HEK293 (cell line): ENCODE data around the gene NPVF.

Experiments
- CTCF ChIA-PET: fragments of 350-600 bp; formaldehyde crosslinking; extraction: SDS; loops from one replicate; lab custom pipeline; 2021; ENCODE audit warnings: antibody characterized with exemption; lab: Yijun Ruan, JAX
- POLR2A ChIA-PET: fragments of 300-600 bp; formaldehyde crosslinking; extraction: SDS; loops from one replicate; lab custom pipeline; 2020; ENCODE audit warnings: antibody characterized with exemption, inconsistent platforms; lab: Yijun Ruan, JAX
- H3K27ac ChIP-seq: fragments of 200-500 bp; sonication (Bioruptor generic); 2 replicates; pipeline ENCODE4 v1.5.1; 2014; ENCODE audit warnings: low read depth, low read length, control low read depth, inconsistent platforms; ENCODE audit errors: extremely low read depth
- H3K36me3 ChIP-seq, 2 experiments: fragments of 200-500 bp in 1 of 2; sonication (Bioruptor generic) in 1 of 2; 1 replicate in 1 of 2; 2 replicates in 1 of 2; pipeline ENCODE4 v1.5.1; 2014 to 2017; ENCODE audit warnings: inconsistent platforms in 2 of 2, low read length in 2 of 2; ENCODE audit not compliant: control insufficient read depth in 2 of 2, insufficient read depth in 1 of 2
- H3K4me1 ChIP-seq: fragments of 200-500 bp; sonication (Bioruptor generic); 2 replicates; pipeline ENCODE4 v1.5.1; 2014; ENCODE audit warnings: mild to moderate bottlenecking, low read length, inconsistent platforms; ENCODE audit not compliant: control insufficient read depth, insufficient read depth
- H3K4me3 ChIP-seq: 2 replicates; pipeline ENCODE4 v1.5.1; 2011; ENCODE audit warnings: low read depth, mild to moderate bottlenecking, control low read depth, low read length, moderate library complexity
- H3K9me3 ChIP-seq: fragments of 200-500 bp; sonication (Bioruptor generic); 2 replicates; pipeline ENCODE4 v1.5.1; 2014; ENCODE audit warnings: low read depth, low read length, inconsistent platforms; ENCODE audit not compliant: control insufficient read depth, insufficient read depth
- GLIS2 ChIP-seq: fragments of 450-650 bp; formaldehyde crosslinking; IDR thresholded peaks from 2 replicates; pipeline ENCODE4 v1.5.1; 2016; ENCODE audit warnings: missing biosample characterization, missing genetic modification characterization
- SETDB1 ChIP-seq: IDR thresholded peaks from one replicate; pipeline ENCODE4 v1.6.1; 2017; ENCODE audit warnings: mild to moderate bottlenecking, low read length, moderate library complexity, mixed read lengths; ENCODE audit not compliant: insufficient read length
- SP7 ChIP-seq: fragments of 450-650 bp; formaldehyde crosslinking; IDR thresholded peaks from 2 replicates; pipeline ENCODE4 v1.5.1; 2016; ENCODE audit warnings: missing biosample characterization, missing genetic modification characterization
- ZBTB7A ChIP-seq: fragments of 450-650 bp; formaldehyde crosslinking; IDR thresholded peaks from 2 replicates; pipeline ENCODE4 v1.5.1; 2016; ENCODE audit warnings: low read depth, missing biosample characterization, missing genetic modification characterization
- ZFP3 ChIP-seq: fragments of 450-650 bp; formaldehyde crosslinking; IDR thresholded peaks from 2 replicates; pipeline ENCODE4 v1.5.1; 2016; ENCODE audit warnings: low read depth, missing biosample characterization, missing genetic modification characterization
- ZNF148 ChIP-seq: fragments of 450-650 bp; formaldehyde crosslinking; IDR thresholded peaks from 2 replicates; pipeline ENCODE4 v1.5.0; 2017; ENCODE audit warnings: missing biosample characterization, missing genetic modification characterization, borderline replicate concordance
- ZNF184 ChIP-seq: fragments of 450-650 bp; IDR thresholded peaks from 2 replicates; pipeline ENCODE4 v1.5.1; 2018; ENCODE audit warnings: missing biosample characterization, mild to moderate bottlenecking, missing genetic modification characterization
- ZNF391 ChIP-seq: fragments of 450-650 bp; formaldehyde crosslinking; IDR thresholded peaks from 2 replicates; pipeline ENCODE4 v1.5.1; 2016; ENCODE audit warnings: low read depth, missing biosample characterization, missing genetic modification characterization, borderline replicate concordance
- ZNF394 ChIP-seq: fragments of 450-650 bp; formaldehyde crosslinking; IDR thresholded peaks from 2 replicates; pipeline ENCODE4 v1.5.1; 2016; ENCODE audit warnings: missing biosample characterization, missing genetic modification characterization, mild to moderate bottlenecking, moderate library complexity, borderline replicate concordance
- ZNF549 ChIP-seq: fragments of 450-650 bp; IDR thresholded peaks from 2 replicates; pipeline ENCODE4 v1.5.1; 2018; ENCODE audit warnings: missing biosample characterization, missing genetic modification characterization, mild to moderate bottlenecking, inconsistent platforms, moderate library complexity
- ZNF561 ChIP-seq: fragments of 450-650 bp; IDR thresholded peaks from 2 replicates; pipeline ENCODE4 v1.5.1; 2018; ENCODE audit warnings: missing biosample characterization, missing genetic modification characterization, borderline replicate concordance
- ZNF596 ChIP-seq: fragments of 450-650 bp; IDR thresholded peaks from 2 replicates; pipeline ENCODE4 v1.5.0; 2018; ENCODE audit warnings: missing biosample characterization, mild to moderate bottlenecking, missing genetic modification characterization, moderate library complexity
- ZNF621 ChIP-seq: fragments of 450-650 bp; formaldehyde crosslinking; IDR thresholded peaks from 2 replicates; pipeline ENCODE4 v1.5.1; 2017; ENCODE audit warnings: missing biosample characterization, missing genetic modification characterization
- ZNF623 ChIP-seq: fragments of 450-650 bp; formaldehyde crosslinking; IDR thresholded peaks from 2 replicates; pipeline ENCODE4 v1.5.1; 2016; ENCODE audit warnings: missing biosample characterization, missing genetic modification characterization
- ZNF654 ChIP-seq: fragments of 450-650 bp; formaldehyde crosslinking; IDR thresholded peaks from 2 replicates; pipeline ENCODE4 v1.5.1; 2016; ENCODE audit warnings: low read depth, missing biosample characterization, missing genetic modification characterization
- ZNF76 ChIP-seq: fragments of 450-650 bp; formaldehyde crosslinking; IDR thresholded peaks from 2 replicates; pipeline ENCODE4; 2016; ENCODE audit warnings: low read depth, missing biosample characterization, missing genetic modification characterization, borderline replicate concordance
- ZNF777 ChIP-seq: fragments of 450-650 bp; formaldehyde crosslinking; IDR thresholded peaks from 2 replicates; pipeline ENCODE4 v1.5.1; 2017; ENCODE audit warnings: missing biosample characterization, missing genetic modification characterization, borderline replicate concordance
- ZSCAN16 ChIP-seq: fragments of 450-650 bp; formaldehyde crosslinking; IDR thresholded peaks from 2 replicates; pipeline ENCODE4 v1.5.1; 2016; ENCODE audit warnings: missing biosample characterization, missing genetic modification characterization
- TF ChIP-seq, protein P1 (sequence below): fragments of 450-650 bp; formaldehyde crosslinking; IDR thresholded peaks from 2 replicates; pipeline ENCODE4 v1.5.1; 2016; ENCODE audit warnings: missing biosample characterization, missing genetic modification characterization
- TF ChIP-seq, protein P2 (sequence below): fragments of 450-650 bp; formaldehyde crosslinking; IDR thresholded peaks from 2 replicates; pipeline ENCODE4 v1.5.1; 2016; ENCODE audit warnings: missing biosample characterization, missing genetic modification characterization
- TF ChIP-seq, protein P3 (sequence below): fragments of 450-650 bp; formaldehyde crosslinking; IDR thresholded peaks from 2 replicates; pipeline ENCODE4 v1.5.1; 2017; ENCODE audit warnings: missing biosample characterization, missing genetic modification characterization
- TF ChIP-seq, protein P4 (sequence below): fragments of 450-650 bp; formaldehyde crosslinking; IDR thresholded peaks from 2 replicates; pipeline ENCODE4 v1.5.1; 2016; ENCODE audit warnings: missing biosample characterization, missing genetic modification characterization

The NPVF gene

DNA sequence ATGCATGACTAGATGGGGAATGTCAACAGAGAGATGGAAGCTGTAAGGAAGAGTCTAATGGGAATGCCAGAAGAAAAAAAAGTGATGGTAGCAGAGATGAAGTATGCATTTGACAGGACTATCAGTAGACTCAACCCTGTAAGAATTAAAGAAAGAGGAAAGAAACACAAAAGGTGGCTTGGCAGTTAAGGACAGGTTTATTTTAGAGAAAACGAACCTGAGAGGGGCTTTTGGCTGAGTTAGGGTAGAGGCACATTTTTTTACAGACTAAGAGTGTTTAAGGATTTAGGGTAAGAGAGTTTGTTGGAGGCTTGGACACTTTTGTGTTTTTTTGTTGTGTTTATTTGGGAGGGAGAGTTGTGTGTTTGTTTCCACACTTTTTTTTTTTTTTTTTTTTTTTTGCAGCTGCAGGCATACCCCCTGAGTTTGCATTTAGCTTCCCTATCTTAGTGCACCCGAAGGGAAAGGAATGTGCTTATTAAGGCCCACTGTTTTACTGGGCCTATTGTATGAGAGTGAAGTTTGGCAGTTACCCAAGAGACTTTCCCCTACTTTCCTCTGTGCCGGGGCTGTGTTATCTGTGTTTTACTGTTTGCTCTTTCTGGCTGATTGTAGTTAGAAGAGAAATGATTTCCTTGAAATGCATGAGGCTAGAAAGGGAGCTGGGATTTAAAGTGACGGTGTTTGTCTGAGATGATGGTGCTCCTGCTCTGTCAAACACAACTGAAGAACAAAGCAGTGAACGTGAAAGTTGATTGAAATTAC lies 32.0 kb downstream of the NPVF start (continued):
- TF ChIP-seq SETDB1: peak; percentile 87

- no peaks in the 10 kb centered on the region for H3K4me1 ChIP-seq
- H3K36me3 ChIP-seq: no peaks in the 10 kb centered on the region
- no peak overlapping the region for H3K4me3 ChIP-seq
- CTCF ChIA-PET: interaction anchor here (0.5 to 1.8 kb wide), 5 partner anchors 8 to 1647 kb away, joined by 3 to 4 read pairs (median 3); a partner anchor contains a TSS
- TF ChIP-seq GLIS2 (tag by site-specific recombination) (no peak), ZSCAN16 (tag by site-specific recombination) (no peak), ZNF184 (tag by site-specific recombination) (no peak), ZFP3 (no peak)
- TF ChIP-seq, protein P1, sequence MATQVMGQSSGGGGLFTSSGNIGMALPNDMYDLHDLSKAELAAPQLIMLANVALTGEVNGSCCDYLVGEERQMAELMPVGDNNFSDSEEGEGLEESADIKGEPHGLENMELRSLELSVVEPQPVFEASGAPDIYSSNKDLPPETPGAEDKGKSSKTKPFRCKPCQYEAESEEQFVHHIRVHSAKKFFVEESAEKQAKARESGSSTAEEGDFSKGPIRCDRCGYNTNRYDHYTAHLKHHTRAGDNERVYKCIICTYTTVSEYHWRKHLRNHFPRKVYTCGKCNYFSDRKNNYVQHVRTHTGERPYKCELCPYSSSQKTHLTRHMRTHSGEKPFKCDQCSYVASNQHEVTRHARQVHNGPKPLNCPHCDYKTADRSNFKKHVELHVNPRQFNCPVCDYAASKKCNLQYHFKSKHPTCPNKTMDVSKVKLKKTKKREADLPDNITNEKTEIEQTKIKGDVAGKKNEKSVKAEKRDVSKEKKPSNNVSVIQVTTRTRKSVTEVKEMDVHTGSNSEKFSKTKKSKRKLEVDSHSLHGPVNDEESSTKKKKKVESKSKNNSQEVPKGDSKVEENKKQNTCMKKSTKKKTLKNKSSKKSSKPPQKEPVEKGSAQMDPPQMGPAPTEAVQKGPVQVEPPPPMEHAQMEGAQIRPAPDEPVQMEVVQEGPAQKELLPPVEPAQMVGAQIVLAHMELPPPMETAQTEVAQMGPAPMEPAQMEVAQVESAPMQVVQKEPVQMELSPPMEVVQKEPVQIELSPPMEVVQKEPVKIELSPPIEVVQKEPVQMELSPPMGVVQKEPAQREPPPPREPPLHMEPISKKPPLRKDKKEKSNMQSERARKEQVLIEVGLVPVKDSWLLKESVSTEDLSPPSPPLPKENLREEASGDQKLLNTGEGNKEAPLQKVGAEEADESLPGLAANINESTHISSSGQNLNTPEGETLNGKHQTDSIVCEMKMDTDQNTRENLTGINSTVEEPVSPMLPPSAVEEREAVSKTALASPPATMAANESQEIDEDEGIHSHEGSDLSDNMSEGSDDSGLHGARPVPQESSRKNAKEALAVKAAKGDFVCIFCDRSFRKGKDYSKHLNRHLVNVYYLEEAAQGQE (tag by site-specific recombination): no peak
- TF ChIP-seq, protein P2, sequence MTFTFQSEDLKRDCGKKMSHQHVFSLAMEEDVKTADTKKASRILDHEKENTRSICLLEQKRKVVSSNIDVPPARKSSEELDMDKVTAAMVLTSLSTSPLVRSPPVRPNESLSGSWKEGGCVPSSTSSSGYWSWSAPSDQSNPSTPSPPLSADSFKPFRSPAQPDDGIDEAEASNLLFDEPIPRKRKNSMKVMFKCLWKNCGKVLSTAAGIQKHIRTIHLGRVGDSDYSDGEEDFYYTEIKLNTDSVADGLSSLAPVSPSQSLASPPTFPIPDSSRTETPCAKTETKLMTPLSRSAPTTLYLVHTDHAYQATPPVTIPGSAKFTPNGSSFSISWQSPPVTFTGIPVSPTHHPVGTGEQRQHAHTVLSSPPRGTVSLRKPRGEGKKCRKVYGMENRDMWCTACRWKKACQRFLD (tag by site-specific recombination): no peak
- POLR2A ChIA-PET: no interaction called here
- H3K27ac ChIP-seq: no peak overlapping the region
- H3K9me3 ChIP-seq: peaks cover 3% of the 10 kb centered on the region; the same call in 1 of the 2 replicates
Observed at GRCh38 chr7:25194036-25194435, 34.2 kb downstream of the NPVF start.

GRCh38 chr7:25192043-25192442 lies 36.2 kb downstream of the NPVF start:
- CTCF ChIA-PET: interaction anchor here (0.6 to 1.7 kb wide), 4 partner anchors 10 to 226 kb away, joined by 3 to 8 read pairs (median 6); a partner anchor contains a TSS
- TF ChIP-seq ZSCAN16 (tag by site-specific recombination) (no peak), ZNF777 (tag by site-specific recombination) (no peak), ZNF623 (tag by site-specific recombination) (no peak), SP7 (no peak), ZNF76 (no peak), ZBTB7A (tag by site-specific recombination) (no peak), ZNF391 (no peak), ZNF148 (tag by site-specific recombination) (no peak), ZNF654 (tag by site-specific recombination) (no peak), ZNF561 (tag by site-specific recombination) (no peak), ZNF621 (no peak), ZNF596 (tag by site-specific recombination) (no peak), ZNF549 (tag by site-specific recombination) (no peak), ZNF394 (tag by site-specific recombination) (no peak)
- TF ChIP-seq, protein P3, sequence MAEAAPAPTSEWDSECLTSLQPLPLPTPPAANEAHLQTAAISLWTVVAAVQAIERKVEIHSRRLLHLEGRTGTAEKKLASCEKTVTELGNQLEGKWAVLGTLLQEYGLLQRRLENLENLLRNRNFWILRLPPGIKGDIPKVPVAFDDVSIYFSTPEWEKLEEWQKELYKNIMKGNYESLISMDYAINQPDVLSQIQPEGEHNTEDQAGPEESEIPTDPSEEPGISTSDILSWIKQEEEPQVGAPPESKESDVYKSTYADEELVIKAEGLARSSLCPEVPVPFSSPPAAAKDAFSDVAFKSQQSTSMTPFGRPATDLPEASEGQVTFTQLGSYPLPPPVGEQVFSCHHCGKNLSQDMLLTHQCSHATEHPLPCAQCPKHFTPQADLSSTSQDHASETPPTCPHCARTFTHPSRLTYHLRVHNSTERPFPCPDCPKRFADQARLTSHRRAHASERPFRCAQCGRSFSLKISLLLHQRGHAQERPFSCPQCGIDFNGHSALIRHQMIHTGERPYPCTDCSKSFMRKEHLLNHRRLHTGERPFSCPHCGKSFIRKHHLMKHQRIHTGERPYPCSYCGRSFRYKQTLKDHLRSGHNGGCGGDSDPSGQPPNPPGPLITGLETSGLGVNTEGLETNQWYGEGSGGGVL (tag by site-specific recombination): no peak
- TF ChIP-seq, protein P4, sequence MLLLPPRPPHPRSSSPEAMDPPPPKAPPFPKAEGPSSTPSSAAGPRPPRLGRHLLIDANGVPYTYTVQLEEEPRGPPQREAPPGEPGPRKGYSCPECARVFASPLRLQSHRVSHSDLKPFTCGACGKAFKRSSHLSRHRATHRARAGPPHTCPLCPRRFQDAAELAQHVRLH (tag by site-specific recombination): no peak

More at GRCh38 chr7:25192043-25192442, 36.2 kb downstream of the NPVF start:
- H3K9me3 ChIP-seq: peaks cover 3% of the 10 kb centered on the region; the same call in 1 of the 2 replicates
- H3K27ac ChIP-seq: no peak overlapping the region
- POLR2A ChIA-PET: no interaction called here
- no peak overlapping the region for H3K4me3 ChIP-seq
- no peaks in the 10 kb centered on the region for H3K36me3 ChIP-seq
- no peaks in the 10 kb centered on the region for H3K4me1 ChIP-seq
